Sigmoid colon (tissue), 4 donors: ENCODE data around the gene PAQR4.

ENCODE experiments used
- POLR2A ChIP-seq, 2 donors: fragments of 450-650 bp; IDR thresholded peaks; one replicate each; pipeline ENCODE4 v1.6.1; 2016; ENCODE audit warnings: antibody characterized with exemption in 2 of 2, mild to moderate bottlenecking in 2 of 2, moderate library complexity in 2 of 2
- POLR2AphosphoS5 ChIP-seq, 4 donors: sonication (generic); formaldehyde crosslinking; IDR thresholded peaks; one replicate each; pipeline ENCODE4 v1.6.1; 2017; ENCODE audit warnings: antibody characterized with exemption in 4 of 4
- TF ChIP-seq, protein P1 (sequence below), 4 experiments: fragments of 450-650 bp in 3 of 4; fragments of 200-600 bp in 1 of 4; IDR thresholded peaks; one replicate each; pipeline ENCODE4 v1.5.1; 2016 to 2019; ENCODE audit warnings: antibody characterized with exemption in 4 of 4, mild to moderate bottlenecking in 3 of 4, moderate library complexity in 2 of 4

- TF ChIP-seq POLR2A (IDR thresholded peaks at IDR 0.05) (no peak), POLR2AphosphoS5 (IDR thresholded peaks at IDR 0.05) (no peak)
- TF ChIP-seq, protein P1, sequence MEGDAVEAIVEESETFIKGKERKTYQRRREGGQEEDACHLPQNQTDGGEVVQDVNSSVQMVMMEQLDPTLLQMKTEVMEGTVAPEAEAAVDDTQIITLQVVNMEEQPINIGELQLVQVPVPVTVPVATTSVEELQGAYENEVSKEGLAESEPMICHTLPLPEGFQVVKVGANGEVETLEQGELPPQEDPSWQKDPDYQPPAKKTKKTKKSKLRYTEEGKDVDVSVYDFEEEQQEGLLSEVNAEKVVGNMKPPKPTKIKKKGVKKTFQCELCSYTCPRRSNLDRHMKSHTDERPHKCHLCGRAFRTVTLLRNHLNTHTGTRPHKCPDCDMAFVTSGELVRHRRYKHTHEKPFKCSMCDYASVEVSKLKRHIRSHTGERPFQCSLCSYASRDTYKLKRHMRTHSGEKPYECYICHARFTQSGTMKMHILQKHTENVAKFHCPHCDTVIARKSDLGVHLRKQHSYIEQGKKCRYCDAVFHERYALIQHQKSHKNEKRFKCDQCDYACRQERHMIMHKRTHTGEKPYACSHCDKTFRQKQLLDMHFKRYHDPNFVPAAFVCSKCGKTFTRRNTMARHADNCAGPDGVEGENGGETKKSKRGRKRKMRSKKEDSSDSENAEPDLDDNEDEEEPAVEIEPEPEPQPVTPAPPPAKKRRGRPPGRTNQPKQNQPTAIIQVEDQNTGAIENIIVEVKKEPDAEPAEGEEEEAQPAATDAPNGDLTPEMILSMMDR (IDR thresholded peaks at IDR 0.05): no peak
These were observed 53.7 kb downstream of the PAQR4 start for GRCh38 chr16:3022684-3023414.
